IPS-15b (cell line): Measurements from ENCODE around the gene PTPRU.

Experiments used
- H3K27me3 ChIP-seq: one replicate; pipeline ENCODE4 v1.6.1; 2013; ENCODE audit warnings: low read length; ENCODE audit not compliant: control insufficient read depth, insufficient read depth
- H3K36me3 ChIP-seq: one replicate; pipeline ENCODE4 v1.6.1; 2013; ENCODE audit warnings: low read length; ENCODE audit not compliant: control insufficient read depth, insufficient read depth
- H3K4me1 ChIP-seq: one replicate; pipeline ENCODE4 v1.6.1; 2013; ENCODE audit warnings: mild to moderate bottlenecking, low read length; ENCODE audit not compliant: control insufficient read depth, insufficient read depth
- H3K4me3 ChIP-seq: one replicate; pipeline ENCODE4 v1.5.1; 2013; ENCODE audit warnings: low read depth, low read length
- H3K9ac ChIP-seq: one replicate; pipeline ENCODE4 v1.6.1; 2013; ENCODE audit warnings: low read depth, mild to moderate bottlenecking, low read length
- H3K9me3 ChIP-seq: one replicate; pipeline ENCODE4 v1.6.1; 2013; ENCODE audit warnings: mild to moderate bottlenecking, low read length; ENCODE audit not compliant: control insufficient read depth, insufficient read depth

The PTPRU gene

GRCh38 chr1:29372108-29372507 is 135.8 kb downstream of the PTPRU start:
- H3K4me3 ChIP-seq = no peak overlapping the region
- H3K4me1 ChIP-seq = peaks cover 2% of the 10 kb centered on the region
- no peaks in the 10 kb centered on the region for H3K9me3 ChIP-seq
- no peaks in the 10 kb centered on the region for H3K27me3 ChIP-seq
- no peak overlapping the region for H3K9ac ChIP-seq
- H3K36me3 ChIP-seq = no peaks in the 10 kb centered on the region
